Fibroblast of skin of left biceps (primary cell): ENCODE results near the gene ENPP5.

Source experiments
- DNase-seq, 2 experiments: peaks; one replicate each; pipeline ENCODE4 v3.0.0-alpha.2; 2013; ENCODE audit warnings: low read depth in 2 of 2

ENPP5 gene, protein sequence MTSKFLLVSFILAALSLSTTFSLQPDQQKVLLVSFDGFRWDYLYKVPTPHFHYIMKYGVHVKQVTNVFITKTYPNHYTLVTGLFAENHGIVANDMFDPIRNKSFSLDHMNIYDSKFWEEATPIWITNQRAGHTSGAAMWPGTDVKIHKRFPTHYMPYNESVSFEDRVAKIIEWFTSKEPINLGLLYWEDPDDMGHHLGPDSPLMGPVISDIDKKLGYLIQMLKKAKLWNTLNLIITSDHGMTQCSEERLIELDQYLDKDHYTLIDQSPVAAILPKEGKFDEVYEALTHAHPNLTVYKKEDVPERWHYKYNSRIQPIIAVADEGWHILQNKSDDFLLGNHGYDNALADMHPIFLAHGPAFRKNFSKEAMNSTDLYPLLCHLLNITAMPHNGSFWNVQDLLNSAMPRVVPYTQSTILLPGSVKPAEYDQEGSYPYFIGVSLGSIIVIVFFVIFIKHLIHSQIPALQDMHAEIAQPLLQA

DNA sequence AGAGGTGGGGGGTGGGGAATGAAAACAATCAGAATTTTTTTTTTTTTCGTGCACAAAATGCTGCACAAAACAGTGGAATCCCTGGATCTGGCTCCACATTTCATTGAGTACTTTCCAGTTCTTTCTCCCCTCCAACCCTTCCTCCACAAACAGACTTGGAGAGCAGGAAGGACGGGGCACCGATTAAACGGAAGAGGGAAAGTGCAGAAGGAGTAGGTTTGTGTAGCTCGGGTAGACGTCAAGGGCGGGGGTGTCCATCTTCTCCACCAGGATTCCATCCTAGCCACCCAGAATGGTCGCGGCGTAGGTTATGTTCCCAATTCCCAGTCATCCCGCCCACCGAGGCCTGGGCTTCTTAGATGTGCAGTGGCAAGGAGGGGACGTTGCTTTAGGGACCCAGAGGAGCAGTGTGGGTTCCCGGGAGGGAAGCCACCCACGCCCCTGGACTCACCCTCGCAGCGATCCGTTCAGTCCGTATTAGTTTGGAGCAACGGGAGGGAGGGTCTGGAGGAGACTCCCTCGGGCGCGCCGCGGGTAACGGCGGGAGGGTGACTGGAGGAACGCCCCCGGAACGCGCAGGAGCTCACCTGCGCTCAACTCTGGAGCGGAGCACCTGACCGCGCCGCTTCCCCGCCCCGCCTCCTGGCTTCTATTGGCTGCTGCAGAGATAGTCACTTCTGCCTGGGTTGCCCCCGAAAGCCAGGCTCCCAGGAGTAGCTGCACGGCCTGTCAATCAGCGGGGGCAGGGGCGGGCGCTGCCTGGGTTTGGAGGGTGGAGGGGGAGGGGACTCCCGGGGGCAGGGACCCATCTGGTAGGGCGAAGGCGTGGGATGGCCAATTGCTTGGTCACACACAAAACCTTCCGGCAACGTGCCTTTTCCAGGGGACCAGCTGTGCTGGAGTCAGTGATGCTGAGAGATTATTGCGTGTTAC is at the start of gene ENPP5:
Gene ENPP5 (minus strand): TSS at position 624 of the 933 bp plus-strand sequence. CDS start 2,718 bp downstream, outside the sequence.
- no peak for DNase-seq

DNA sequence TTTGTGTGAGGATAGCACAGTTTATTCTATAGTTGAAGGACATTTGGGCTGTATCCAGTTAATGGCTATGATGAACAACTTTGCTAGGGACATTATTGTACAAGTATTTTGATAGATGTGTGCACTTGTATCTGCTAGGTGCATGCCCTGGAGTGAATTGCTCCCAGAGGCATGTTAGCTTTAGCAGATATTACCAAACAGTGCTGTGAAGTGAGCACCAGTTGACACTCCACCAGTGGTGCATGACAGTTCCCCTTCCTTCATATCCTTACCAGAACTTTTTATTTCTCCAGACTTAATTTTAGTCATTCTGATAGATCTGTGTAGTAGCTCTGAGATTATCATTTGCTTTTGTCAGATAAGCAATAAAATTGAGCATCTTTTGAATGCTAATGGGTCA is 48.9 kb upstream of the ENPP5 start:
- no peak for DNase-seq

DNA sequence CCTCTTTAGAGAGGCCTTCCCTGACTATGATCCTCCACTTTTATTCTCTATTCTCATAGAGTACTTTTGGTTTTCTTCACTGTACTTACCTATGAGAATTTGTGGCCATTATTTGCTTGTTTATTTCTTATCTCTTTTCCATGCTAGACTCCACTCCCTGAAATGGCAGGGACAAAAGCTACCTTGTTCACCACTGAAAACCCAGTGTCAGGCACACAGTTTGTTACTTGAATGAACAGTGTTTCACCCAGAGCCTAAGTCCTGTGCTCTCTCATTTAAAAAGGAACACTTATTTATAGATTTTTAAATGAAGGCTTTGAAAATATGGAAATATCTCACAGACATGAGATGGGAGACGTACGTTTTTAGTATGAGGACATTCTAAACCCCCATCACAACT is 47.7 kb upstream of the ENPP5 start:
- DNase-seq, result no peak

DNA sequence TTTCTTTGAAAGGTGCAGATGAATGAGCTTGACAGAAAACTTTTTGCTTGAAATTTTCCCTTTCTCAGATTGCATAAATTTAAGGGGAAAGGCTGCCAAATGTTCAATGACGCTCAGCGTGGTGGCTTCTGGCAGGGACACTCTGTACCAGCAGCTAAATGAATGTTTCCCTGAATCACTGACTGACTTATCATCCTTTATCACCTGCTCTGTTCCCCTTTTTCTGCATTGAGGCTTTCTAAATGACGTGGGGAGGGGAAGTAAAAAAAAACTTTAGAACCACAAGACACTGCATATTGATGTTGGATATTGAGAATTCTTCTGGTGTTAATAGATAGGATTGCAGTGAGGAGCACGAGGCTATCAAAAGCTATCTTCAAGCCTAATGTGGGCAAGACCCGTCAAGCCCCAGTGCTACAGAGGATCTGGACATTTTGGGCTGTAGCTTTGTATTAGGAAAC is 46.9 kb upstream of the ENPP5 start:
- no peak for DNase-seq

DNA sequence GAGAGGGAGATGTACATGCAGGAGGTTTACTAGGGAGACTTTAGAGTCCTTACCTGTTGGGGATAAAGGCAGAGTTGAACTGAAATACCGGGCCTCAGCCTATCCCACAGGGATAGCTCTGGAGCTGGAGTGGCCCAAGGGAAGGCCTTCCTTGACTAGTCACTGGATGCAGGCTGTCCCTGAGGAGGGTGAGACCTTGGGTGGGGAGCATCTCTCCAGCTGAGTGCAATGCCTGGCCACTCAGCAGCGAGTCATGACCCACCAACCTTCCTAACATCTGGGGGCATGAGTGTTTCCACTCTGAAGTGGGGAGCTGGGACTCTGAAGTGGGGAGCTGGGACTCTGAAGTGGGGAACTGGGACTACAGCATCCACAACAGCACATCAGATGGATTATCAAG is 46.1 kb upstream of the ENPP5 start:
- DNase-seq, result no peak

DNA sequence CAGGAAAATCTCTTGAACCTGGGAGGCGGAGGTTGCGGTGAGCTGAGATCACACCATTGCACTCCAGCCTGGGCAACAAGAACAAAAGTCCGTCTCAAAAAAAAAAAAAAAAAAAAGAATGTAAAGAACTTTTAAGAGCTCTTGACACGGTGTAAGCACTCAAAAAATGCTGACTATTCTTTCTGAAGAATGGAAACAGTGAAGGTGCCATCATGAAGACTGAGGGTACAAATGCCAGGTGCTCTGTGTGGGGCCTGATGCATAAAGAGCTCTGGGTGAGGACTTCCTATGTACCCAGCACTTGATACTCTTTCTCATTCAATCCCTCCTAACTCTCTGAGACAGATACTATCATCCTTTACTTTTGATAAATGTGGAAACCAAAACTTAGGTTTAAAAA is 45.0 kb upstream of the ENPP5 start:
- no peak for DNase-seq

DNA sequence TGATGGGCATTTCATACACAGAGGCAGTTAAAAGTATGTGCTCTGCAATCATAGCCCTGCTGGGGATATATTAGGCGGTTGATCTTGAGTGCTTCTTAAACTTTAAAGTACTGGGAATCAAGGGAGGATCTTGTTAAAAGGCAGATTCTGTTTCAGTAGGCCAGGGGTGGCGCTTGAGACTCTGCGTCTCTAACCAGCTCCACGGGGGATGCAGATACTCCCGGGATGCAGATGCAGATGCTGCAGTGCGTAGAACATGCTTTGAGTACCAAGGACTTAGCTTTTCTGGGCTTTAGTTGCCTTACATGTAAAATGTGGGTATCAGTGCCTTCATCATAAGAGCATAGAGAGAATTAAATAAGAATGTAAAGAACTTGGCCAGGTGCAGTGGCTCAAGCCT is 44.4 kb upstream of the ENPP5 start:
- no peak for DNase-seq

DNA sequence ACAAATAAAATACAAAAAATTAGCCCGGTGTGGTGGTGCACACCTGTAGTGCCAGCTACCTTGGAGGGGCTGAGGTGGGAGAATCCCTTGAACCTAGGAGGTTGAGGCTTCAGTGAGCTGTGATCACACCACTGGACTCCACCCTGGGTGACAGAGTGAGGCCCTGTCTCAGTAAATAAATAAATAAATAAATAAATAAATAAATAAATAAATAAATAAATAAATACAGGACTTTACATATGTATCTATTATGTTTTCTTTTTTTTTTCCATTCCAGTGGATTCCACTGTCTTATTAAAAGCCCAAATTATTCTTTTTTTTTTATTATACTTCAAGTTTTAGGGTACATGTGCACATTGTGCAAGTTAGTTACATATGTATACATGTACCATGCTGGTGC is 41.1 kb upstream of the ENPP5 start:
- DNase-seq, result no peak

DNA sequence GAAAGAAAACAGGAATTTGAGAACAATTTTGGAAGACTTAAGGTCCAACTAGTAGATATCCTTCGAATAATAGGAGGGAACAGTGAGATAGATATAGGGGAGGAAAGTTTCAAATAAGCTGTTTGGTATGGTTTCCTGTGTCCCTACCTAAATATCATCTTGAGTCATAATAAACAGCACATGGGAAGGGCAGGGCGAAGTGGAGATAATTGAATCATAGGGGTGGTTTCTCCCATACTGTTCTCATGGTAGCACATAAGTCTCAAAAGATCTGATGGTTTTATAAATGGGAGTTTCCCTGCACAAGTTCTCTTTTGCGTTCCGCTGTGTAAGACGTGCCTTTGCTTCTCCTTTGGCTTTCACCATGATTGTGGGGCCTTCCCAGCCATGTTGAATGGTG is 39.5 kb upstream of the ENPP5 start:
- no peak for DNase-seq

DNA sequence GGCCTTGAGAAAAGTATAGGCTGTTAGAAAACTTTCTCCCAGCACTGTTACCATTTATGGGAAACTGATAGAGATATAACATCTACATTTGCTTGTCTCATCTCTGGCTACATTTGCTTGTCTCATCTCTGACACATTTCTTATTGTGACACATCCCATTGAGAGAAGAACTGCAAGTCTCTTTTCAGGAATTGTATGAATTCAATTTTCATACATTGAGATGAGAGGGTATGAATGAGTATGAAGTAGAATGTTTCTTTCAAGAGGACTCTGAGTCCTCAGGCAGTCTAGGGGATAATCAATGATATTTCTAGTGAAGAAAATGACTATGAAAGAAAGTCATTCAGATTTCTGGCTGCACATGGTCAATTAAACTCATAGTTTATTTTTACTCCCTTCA is 37.5 kb upstream of the ENPP5 start:
- DNase-seq, result no peak

DNA sequence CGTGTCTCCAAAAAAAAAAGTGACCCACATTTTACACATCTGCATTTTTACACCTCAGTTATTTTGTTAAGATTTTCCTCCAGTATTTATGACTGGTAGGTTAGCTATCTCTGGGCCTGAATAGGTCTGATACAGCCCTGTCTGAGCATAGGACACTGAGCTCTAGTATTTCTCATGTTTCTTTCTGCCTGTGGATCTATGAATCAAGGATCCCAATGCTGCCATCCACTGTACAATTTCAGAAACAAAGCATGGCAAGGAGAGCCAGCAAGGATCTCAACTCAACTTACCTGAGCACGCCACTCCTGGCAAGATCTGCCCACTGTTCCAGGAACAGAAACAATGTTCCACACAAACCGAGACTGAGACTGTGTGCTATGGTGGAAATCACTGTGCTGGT is 36.4 kb upstream of the ENPP5 start:
- DNase-seq, result no peak

DNA sequence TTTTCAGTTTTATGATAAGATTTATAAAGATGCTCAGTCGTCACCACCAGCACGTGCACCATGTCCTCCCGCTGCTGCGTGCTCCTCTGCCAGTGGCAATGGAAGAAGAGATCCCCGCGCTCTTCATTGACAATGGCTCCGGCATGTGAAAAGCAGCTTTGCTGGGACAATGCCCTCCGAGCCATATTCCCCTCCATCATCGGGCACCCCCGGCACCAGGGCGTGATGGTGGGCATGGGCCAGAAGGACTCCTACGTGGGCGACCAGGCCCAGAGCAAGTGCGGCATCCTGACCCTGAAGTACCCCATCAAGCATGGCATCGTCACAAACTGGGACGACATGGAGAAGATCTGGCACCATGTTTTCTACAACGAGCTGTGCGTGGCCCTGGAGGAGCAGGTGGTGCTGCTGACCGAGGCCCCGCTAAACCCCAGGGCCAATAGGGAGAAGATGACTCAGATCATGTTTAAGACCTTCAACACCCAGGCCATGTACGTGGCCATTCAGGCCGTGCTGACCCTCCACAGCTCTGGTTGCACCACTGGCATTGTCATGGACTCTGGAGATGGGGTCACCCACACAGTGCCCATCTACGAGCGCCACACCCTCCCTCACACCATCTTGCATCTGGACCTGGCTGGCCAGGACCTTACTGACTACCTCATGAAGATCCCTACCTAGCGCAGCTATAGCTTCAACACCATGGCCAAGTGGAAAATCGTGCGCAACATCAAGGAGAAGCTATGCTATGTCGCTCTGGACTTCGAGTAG is 34.3 kb upstream of the ENPP5 start:
- DNase-seq, result no peak

DNA sequence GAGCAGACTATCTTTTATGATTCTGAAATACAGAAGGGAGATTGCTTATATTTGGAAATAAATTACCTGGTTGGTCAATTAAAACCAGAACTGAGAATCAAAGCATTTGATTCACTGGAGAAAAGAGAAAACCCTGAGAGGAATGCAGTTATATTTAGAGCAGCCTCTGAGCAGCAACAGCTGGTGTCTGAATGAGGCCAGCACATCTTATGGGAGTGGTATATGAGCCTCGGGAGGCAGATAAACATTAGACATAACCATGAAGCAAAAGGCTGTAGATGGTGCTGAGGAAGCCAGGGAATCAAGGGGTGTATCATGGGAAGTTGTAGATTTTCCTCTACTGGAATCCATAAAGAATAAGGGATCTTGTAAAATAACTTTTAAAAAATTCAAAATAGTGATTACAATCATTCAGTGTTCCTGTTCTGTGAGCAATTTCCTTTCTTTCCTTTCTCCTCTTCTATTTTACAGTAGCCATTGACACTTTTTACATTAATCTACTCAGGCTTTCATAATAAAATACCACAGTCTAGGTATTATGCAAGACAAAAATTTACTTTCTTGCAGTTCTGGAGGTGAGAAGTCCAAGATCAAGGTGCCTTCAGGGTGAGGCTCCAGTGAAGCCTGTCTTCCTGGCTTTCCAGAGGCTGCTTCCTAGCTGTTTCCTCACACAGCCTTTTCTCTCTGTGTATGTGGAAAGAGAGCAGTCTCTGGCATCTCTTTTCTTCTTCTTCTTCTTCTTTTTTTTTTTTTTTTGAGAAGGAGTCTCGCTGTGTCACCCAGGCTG is 32.8 kb upstream of the ENPP5 start:
- no peak for DNase-seq

DNA sequence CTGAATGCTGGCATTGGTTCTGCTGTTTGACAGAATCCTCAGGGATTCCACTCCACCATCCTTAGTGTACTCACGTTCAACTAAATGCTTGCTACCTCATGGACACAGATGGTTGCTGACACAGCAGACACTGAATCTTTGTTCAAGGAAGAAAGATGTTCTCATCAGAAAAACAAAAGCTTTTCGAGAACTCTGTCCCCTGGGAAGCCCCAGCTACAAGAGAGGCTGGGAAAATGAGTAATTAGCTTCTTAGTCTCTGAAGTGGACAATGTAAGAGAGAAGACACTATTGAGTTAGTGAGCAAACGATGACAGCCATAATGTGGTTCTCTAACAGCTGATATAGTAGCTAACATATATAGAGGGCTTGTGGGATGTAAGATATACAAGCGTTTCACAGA is 30.9 kb upstream of the ENPP5 start:
- DNase-seq, result no peak

DNA sequence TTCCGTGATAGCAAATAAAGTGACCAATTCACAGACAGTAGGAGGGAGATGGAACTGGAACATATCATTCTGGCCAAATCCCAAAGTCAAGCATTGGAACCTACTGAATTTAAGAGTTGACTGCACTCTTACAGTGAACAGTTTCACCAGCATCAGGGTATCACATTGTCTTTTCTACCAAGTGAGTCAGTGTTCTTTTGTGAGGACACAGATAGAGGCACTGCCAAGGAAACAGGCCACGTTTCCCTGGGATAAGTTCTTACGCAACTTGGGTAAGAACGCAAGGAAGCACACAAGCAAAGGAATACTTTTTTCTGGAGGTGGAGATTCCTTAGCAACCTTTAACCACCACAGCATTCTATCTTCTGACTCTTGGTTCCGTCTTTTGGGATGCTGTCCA is 28.6 kb upstream of the ENPP5 start:
- no peak for DNase-seq

DNA sequence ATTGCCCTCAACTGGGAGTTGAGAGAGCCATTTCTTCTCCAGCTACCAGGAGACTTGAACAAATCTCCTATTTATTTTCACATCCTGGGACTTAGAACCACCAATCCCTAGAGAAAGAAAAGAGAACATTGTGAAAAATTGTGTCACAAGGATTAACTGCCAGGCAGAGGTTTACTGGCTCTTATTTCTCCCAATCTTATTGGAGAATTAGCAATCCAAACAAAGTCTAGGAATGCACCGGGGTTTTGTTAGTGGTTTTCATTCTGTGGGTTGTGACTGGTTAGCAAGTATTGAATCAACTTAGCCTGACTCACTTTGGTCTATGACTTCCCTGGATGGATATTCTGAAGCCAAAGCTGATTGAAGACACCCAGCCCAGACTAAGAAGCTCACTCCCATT is 21.2 kb upstream of the ENPP5 start:
- DNase-seq, result peak; percentile 62 to 66

DNA sequence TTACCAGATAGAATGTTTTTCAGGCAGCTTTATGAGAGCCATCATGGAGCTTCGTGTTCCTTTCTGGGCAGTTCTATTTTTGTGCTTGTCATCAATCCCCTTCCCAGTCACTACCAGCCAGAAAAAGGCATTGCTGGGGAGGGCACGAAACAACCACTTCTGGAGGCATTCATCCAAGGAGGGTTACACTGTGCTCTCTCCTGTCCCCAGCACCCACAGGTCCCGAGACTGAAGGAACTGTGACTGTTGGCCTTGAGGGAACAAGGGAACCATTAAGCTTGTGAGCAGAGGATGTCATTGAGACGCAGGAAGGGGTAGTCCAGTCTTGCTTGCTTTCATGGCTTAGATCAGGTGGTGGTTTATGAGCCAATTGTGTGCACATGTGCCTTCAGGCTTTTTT is 20.1 kb upstream of the ENPP5 start:
- DNase-seq, result no peak

DNA sequence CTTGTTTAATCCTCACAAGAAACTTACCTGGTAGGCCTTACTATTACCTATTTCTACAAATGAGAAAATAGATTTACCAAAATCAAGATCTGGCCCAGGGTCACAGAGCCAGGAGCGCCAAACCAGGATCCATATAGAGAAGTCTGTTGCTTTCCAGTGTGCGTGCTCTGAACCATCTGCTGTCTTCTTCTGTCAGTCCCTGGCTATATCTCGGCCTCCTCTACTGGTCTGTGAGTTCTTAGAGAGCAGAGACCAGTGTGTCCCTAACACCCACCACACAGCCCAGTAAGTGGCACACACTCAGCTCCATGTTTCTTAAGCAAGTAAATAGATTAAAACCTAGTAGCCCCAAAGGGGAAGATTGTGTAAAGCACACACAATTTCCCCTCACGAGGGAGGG is 18.9 kb upstream of the ENPP5 start:
- DNase-seq, result no peak

DNA sequence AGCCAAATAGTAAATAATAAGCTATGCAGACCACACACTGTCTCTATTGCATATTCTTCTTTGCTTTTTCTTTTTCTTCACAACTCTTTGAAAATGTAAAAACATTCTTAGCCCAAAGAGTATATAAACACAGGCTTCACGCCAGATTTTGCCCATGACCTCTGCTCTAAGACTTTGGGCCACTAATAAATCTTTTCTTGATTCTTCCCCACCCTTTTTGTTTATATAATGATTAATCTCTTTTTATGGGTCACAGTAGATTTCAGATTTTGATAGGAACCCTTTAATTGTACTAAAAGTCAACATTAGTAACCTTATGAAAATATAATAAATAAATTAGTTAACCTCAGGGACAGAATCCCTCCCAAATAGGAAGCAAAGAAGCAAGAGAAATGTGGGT is 15.8 kb upstream of the ENPP5 start:
- no peak for DNase-seq

DNA sequence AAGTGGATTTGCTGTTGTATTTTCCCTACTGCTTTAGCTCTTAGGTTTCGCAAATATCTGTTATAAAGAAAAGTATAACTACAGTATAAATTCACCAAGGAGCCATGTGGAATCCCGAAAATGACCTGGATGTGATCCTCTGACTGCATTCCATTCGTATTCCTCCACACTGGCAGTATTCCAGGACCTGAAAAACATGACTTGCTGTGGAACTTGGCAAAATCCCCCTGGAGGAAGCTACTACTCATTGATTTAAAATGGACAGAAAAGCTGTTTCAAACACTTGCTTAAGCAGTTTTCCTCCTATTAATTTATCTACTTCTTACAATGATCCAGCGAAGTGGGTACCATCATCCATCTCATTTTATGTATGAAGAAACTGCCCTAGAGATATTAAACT is 13.3 kb upstream of the ENPP5 start:
- peak; percentile 87 to 90 for DNase-seq

DNA sequence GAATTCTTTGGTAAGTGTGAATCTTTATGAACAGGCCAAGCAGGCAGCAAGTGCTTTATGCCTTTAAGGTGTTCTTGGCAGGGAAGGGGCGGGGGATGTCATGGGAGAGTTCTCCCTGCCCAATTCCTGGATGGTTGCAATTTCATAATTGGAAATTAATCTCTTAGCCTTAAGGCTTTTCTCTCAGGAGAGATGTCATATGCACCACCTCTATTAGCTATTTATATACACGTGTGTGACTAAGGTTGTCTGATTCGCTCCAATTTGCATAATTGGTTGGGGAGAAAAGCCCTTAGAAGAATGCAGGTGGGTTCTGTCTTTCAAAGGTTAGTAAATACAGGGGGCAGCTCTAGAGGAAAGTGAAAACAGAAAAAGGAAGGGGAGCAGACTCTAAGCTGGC is 5.2 kb upstream of the ENPP5 start:
- DNase-seq, result no peak
